Globus pallidus (tissue), 1 donor: ENCODE data around the gene KLHL30.
"Not testable (repeated sequence)": the region's sequence is repeated elsewhere in the genome, so short reads cannot be mapped to it uniquely, and the experiment has no call there.

ENCODE experiments used
- DNase-seq: peaks from one replicate; pipeline ENCODE4 v3.0.0-alpha.2; 2015; ENCODE audit warnings: low spot score

The KLHL30 gene

DNA sequence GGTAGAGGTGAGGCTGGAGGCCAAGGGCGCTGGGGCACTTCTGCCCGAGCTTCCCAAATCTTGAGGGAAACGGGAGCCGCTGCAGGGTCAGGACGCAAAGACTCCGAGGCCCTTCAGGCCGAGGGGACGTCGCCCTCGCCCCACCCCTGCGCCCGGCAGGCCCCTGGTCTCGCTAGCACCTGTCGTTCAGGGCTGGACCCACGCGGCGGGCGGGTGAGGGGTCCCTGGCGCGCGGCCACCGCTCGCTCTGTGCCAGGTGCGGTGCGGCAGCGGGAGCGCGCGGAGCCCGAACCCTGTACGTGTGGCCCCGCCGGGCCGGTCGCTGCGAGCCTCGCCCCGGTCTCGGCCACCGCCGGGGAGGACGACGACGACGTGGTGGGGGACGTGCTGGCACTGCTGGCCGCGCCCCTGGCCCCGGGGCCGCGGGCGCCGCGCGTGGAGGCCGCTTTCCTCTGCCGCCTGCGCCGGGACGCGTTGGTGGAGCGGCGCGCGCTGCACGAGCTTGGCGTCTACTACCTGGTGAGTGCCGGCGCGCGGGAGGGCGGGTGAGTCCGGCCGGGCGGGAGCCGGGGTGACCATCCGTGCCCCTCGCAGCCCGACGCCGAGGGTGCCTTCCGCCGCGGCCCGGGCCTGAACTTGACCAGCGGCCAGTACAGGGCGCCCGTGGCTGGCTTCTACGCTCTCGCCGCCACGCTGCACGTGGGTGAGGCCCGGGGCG lies 25.2 kb downstream of the KLHL30 start:
- DNase-seq, result no peak

DNA sequence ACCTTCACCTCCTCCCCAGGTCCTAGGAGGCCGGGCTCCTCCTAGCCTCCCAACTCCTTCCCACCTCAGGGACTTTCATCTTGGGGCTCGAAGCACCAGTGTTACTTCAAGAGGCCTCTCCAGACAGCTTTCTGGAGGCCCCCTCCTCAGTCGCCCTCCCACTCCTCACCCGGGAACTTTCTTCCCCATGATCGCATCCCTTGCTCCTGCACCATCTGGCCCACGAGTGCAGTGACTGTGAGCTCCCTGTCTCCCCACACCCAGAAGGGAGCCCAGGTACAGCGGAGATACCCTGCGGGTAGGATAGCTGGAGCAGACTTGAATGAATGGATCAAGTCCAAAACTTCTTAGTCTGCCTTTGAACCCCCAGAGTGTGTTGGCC lies 26.4 kb downstream of the KLHL30 start:
- no peak for DNase-seq

DNA sequence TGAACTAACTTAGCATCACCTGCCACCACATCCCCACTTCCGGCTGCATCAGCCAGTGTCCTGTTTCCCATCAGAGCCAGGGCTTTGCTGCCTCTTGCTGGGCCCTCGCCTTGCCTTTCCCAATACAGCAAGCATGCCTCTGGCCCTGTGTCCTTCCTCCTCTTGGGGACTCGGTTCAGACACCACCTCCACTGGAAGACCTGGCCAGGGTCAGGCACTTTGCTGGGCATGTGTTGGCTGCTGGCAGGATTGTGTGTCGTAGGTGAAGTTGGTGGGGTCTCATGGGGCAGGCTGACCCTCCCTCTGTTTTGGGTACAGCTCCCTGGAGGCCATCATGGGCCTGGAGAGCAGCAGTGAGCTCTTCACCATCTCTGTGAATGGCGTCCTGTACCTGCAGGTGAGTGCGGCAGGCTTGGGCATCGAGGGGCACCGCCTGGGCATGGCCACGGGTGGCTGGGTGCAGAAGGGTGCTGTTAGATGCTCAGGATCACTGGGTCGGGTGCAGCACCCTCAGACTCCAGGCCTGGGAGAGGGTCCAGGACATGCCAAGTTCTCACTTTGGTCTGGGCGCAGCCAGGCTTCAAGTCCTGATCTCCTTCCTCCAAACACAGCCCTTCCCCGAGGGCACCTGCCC lies 26.9 kb downstream of the KLHL30 start:
- no peak for DNase-seq

DNA sequence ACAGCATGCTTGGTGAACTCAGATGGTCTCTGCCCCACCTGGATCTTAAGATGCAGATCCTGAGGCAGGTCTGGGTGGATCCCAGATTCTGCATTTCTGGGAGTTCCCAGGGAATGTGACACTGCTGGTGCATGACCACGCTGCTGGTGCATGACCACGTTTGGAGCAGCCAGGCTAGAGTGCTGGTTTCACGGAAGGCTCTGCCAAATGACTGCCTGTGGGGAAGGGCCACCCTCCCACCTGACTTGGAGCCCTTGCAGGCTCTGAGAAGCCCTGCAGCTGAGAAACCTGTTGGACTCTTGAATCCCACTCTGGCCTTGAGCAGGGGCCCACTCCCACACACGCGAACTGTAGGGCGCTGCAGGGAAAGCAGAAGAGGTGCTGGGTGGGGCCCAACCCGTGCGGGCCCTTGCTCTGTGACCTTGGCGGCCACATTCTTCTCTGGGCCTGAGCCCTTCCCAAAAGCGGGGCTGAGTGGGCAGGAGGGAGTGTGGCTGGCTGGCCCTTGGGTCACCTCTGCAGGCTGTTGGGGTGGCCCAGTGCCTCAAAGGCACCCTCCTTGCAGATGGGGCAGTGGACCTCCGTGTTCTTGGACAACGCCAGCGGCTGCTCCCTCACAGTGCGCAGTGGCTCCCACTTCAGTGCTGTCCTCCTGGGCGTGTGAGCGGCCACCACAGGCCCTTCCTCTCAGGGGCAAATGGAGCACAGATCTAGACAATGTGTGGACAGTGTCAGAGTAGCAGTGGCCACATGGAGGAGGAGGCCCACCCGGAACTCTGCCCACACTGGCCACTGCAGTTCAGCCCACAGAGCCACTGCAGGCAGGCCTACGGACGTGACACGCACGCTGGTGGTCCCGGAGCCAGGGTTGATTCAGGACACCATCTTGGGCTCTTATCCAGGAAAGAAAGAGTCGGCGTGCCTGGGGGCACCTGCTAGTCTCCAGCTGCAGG lies 28.2 kb downstream of the KLHL30 start:
- DNase-seq, result no peak

DNA sequence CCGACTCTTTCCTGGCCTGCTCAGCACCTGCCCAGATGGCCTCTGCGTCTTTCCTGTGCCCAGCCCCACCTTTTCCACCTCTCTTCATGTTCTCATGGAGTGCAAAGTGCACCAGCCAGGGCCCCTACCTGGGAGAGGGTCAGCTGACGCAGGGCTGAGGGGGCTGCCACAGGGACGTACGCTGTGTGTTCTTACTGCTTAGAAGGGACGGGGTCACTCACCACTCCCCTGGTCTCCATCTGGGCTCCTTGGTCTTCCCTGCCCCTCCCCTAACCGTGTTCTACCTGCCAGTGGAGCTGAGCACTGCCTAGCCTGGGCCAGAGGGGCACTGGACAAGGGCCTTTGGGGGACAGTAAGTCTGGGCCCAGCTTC lies 28.9 kb downstream of the KLHL30 start:
- no peak for DNase-seq

DNA sequence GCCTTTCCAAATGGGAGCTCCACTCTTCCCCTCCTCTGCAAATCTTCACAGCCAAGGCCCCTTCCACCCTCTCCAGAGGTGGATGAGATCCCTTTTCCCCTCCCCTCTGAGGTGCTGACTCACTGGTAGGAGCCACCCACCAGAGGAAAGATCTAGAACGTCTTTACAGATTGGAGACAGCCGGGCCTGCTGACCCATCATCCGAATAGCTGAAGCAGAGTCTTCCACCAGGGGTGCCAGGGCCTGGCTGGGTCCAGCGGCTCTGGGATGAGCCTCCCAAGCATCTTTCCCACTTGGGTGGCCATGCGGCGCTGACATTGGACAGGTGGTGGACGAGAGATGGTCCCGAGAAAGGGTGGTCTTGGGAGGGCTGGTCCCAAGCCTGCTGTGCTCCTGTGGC lies 29.3 kb downstream of the KLHL30 start:
- DNase-seq, result no peak

DNA sequence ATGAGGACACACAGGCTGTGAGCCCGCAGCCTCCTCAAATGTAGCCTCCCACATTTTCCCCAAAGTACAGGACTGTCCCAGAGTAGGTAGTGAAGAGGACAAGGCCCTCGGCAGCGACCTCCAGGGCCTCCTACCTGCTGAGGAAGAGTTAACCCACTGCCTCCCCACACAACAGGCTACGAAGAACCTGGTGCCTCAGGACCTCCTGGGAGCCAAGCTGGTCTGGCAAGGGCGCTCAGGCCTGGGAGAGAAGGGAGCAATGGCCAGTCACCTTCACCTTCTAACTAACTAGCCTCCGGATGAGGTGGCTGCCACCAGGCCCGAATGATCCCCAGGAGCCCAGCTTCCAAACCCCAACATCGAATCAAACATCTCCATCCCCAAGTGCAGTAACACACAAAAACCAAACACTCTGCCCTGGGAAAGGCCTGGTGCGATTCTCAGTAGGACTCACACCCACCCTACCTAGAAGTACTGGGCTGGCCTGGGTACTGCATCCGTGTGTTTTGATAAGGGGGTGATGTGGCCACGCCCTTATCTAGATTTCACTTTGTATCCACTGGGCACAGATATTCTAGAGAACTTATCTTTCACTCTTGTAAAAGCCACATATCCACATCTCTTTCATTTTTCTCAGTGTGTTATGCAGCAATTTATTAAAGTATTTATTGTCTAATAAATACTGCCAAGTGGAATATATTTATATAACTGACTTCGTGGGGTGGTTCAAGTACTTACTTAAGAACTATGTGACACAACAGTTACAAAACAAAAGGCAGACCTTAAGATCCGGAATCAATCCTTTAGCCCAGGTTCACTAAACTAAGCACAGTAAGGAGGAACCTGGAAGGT lies 30.0 kb downstream of the KLHL30 start:
- no peak for DNase-seq

DNA sequence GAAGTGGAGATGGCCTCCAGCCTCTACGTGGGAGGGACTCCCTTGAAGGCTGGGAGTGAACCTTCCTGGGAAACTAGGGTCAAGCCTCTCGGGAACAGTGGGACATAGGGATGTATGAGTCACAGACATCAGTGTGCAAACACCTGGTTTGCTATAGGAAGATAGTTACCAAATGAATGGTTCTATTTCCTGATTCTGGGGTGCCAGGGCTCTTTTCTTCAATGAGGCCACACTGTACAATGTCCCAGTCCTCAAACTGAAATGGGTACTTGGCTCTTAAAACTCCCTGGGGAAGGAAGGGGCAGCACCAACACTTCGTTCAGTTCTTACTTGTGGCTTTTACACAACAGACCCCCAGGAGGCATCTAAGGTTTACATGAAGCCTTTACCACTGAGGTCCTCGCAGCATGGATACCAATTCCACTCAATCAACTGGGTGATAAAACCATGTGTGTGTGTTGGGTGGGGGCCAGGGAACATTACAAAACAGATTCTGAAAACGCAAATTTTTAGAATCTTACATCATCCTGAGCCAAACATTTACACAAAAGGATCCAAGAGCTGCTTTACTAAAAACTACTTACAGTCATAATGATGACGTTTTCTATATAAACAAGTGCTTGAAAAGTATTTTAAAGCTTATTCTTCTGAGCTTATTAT lies 30.7 kb downstream of the KLHL30 start:
- no peak for DNase-seq

DNA sequence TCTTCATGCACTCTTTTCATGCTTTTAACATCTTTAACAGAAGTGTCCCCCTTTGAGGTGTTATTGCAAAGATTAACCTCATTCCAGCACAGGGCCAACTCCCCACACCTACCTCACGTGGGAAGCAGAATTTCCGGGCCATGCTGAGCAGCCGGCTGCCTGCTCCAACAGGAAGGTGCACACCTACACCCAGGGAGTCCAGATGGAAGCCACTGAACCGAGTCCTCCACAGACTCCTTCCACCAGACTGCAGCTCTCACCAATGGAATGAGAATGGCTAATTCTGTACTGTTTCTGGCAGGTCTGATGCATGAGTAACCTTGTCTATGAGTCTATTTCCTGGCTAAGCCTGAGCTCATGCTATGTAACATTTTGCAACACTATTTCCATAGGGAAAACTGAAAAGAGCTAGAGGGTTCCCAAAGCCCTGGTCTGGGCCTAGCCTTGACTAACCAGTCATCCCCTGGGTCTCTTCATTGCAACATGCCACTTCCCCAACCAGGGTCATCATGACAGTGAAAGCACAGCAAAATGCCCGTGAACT lies 31.3 kb downstream of the KLHL30 start:
- no peak for DNase-seq

DNA sequence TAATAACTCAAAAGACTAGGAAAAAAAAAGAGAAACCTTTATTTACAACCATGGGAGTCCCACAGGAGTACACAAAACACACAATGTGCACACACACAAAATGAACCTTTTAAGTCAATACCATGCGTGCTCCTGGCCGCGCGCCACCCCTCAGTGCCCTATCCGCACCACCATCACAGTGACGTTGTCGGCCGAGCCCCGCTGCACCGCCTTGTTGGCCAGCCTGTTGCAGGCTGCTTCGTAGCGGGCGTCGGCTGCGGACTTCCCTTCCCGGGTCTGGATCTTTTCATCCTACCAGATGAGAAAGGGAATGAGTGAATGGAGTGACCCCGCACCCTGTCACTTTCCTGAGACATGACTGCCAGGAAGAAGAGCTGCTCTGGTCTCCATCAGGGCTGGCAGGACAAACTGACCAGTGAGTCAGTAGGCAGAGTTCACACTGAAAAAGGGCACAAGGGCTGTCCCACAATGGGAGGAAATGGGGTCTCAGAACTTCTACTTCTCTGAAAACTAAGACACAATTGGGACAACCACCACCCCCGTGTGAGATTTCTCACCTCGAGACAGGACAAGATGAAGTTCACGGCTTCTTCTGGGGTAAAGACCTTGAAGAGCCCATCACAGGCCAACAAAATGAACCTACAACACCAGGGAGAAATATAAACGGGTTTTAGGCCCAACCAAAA lies 32.1 kb downstream of the KLHL30 start:
- no peak for DNase-seq

DNA sequence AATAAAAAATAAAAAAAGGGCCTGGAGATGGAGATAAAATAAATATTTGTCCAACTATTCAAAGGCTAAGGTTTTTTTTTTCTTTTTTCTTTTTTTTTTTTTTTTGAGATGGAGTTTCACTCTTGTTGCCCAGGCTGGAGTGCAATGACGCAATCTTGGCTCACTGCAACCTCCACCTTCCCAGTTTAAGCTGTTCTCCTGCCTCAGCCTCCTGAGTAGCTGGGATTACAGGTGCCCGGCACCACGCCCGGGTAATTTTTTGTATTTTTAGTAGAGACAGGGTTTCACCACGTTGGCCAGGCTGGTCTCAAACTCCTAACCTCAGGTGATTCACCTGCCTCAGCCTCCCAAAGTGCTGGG lies 32.6 kb downstream of the KLHL30 start:
- not testable (repeated sequence) for DNase-seq

DNA sequence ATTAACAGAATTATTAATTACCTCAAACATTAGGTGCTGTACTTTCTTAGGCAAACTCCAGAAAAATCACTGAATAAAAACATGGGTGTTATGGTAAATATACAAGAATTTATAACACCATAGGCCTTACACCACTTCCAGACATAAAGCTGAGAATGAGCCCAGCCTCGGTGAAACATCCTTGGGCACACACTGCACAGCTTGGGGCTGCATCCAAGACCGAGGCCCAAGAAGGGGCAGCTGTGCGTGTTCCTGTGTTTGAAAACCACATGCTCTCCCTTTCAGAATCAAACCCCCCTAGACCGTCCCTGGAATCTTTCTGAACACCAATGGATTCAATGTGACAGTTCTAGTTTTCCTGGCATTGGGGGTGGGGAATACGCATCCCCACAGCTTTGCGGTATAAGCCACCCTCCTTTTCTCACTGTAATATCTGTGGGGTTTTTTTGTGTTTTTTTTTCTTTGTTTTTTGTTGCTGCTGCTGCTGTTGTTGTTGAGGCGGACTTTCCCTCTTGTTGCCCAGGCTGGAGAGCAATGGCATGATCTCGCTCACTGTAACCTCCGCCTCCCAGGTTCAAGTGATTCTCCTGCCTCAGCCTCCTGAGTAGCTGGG lies 33.2 kb downstream of the KLHL30 start:
- DNase-seq, result no peak

DNA sequence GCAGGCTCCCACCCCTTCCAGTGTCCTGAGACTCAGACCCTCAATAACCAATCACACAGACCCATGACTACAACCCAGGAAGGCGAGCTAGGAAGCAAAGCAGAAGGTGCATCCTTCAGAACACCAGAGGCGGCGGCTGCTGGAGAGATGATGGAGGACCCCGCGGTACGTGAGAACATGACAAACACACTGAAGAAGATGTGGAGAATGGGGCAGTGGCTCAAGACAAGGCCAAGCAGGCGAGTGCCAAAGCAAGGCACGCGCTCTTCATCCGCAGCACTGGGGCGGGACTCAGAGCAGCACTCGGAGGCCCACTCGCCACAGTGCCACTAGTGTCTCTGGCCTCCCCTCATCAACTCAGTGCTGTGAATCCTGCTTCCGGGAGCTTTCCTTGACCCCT lies 34.0 kb downstream of the KLHL30 start:
- DNase-seq, result no peak

DNA sequence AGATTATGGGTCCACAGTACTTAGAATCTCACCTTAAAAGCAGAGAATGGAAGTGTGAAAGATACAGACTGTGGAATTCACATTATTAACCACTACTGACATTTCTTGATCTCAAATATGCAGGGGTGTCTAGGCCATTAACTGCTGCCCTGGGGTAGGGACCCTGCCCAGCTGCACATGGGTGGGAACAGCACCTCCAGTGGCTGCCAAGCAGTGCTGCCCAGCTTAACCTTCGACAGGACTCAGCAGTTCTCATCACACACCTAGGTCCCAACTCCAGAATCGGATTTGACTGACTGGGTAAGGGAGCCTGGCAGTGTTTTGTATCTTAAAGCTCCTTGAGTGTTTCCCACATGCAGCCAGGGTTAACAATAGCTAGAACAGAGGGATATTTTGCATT lies 35.2 kb downstream of the KLHL30 start:
- DNase-seq, result no peak

DNA sequence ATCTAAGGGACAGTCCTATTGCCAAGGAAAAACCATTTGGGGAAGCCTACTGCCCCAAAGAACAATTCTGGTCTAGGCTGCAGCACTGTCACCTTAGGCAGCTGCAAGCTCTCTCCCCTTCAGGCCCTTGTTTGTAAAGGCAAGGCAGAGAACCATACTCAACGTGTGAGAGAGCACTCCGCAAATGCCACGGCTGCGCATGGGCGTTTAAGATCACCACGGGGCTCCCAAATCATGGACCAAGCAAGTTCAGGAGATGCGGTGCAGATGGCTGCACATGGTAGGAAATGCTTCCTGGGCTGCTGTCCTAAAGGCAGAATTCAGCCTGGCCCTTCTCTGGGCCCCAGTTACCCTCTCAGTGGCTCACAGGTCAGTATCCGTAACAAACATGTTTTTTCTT lies 35.8 kb downstream of the KLHL30 start:
- no peak for DNase-seq

DNA sequence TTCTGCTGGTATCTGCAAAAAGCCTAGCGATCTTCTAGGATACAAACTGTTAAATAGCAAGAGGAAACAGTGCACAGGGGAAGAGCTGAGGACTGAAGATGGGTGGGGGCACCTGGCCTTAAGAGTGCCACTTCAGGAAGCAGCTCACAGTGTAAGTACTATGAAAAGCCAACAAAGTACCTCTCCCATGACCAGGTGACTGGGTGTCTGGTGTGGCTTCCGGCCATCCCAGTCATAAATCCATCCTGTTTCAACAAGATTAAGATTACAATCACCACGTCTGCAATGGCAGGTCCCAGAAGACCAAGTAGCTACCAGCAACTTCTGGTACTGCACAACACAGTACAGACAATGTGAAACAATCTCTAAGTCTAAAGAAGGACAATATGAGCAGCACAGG lies 36.2 kb downstream of the KLHL30 start:
- no peak for DNase-seq

DNA sequence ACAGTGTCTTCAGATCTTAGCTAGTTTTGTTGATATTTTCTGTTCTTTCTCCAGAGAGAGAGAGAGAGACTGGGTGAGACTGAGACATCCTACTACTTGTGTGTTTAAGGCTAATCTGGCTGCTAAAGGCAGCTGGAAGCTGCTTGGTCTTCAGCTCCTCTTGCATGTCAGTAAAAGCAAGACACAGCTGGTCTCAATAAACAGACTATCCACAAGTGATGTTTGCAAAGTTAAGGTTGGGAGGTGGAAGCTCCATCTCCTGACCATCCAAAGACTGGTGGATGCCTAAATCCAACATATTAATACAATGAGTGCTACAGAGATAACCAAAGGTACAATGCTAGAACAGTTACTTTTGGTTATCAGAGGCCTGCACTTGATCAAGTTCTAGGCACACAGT lies 38.1 kb downstream of the KLHL30 start:
- DNase-seq, result no peak

DNA sequence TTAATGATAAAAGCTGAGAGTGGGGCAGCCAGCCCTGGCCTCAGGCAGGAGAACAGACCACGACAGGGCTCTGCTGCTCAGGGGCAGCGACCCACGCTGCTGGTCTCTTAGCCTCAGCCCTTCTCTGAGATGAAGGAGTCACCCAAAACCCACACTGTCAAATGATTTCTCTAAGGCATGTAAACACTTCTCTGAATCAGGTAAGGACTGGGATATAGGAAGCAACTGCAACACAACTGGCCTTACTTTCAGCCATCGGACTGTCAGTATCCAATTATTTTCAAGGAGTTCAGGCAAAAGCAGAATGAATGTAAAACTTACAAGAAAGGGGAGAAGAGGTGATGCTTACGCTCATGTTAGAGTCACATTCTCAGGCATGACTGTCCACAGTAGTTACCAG lies 42.1 kb downstream of the KLHL30 start:
- no peak for DNase-seq

DNA sequence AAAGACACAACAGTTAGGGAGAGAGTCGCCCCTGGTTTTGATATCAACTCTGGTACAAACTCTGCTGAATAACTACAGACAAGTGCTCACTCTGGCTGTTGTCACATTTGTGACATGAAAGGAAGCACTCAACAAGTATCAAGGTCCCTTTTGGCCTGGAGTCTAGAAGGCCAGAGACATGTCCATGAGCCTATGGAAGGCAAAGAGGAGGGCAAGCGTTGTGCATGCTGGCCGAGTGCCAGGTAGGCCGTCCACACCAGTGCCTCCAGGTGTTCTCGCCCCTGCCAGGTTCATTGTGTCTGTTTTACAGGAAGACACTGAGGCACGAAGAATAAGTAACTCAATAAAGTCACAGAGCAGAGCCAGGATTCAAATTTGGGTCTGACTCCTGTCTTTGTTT lies 43.9 kb downstream of the KLHL30 start:
- DNase-seq, result no peak

DNA sequence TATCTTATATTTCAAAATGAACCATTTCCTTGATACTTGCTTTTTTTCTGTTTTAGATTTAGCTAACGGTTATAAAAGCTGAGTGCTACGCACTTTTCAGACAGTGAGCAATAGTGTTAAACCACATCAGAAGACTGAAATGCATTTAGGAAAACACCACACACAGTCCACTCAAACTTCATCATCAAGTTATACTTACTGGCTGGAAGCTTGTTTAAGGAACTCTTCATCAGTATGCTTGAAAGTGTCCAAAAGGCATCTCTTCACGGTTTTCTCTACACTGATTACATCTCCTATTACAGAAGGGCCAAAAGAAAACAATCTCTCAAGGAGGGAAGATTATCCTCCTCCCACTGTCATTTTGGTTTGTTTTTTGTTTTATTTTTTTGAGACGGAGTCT lies 45.4 kb downstream of the KLHL30 start:
- no peak for DNase-seq
